SK-N-SH (cell line): ENCODE measurements around the gene TPSAB1. TPM values are rescaled to one million over a fixed set of nuclear protein-coding genes. Genes with fewer than 3 reads are reported as not detected.

Experiments
- CTCF ChIA-PET: fragments of 300-600, 350-600 bp; formaldehyde crosslinking; extraction: SDS; loops from one replicate; lab custom pipeline; 2021; lab: Yijun Ruan, JAX
- POLR2A ChIA-PET: fragments of 350-600 bp; sonication (Branson Sonifier 250); formaldehyde crosslinking; extraction: SDS; loops from one replicate; lab custom pipeline; 2020; ENCODE audit warnings: antibody characterized with exemption, inconsistent platforms; lab: Yijun Ruan, JAX
- DNase-seq: peaks from one replicate; pipeline ENCODE4 v3.0.0; 2012
- H2AFZ ChIP-seq: fragments of 200-600 bp; sonication (generic); 2 replicates; pipeline ENCODE4 v1.8.1; 2016; ENCODE audit warnings: antibody characterized with exemption, mild to moderate bottlenecking, low read depth
- H3F3A ChIP-seq: fragments of 200-600 bp; sonication (generic); replicated peaks from 2 replicates; pipeline ENCODE3; 2016; ENCODE audit warnings: antibody characterized with exemption, mild to moderate bottlenecking; ENCODE audit not compliant: insufficient read depth
- H3K27ac ChIP-seq, 2 experiments: fragments of 200-500 bp in 1 of 2; fragments of 200-600 bp in 1 of 2; sonication (Bioruptor generic) in 1 of 2; sonication (generic), shearing (Covaris generic) in 1 of 2; 2 replicates each; pipeline versions ENCODE4 v1.5.1 to v1.6.1; 2014 to 2016; ENCODE audit warnings: low read depth in 2 of 2, inconsistent platforms in 1 of 2, low read length in 1 of 2, mild to moderate bottlenecking in 1 of 2, mixed read lengths in 1 of 2
- H3K27me3 ChIP-seq: fragments of 200-600 bp; sonication (generic), shearing (Covaris generic); 2 replicates; pipeline ENCODE4 v1.6.1; 2016; ENCODE audit warnings: mixed run types; ENCODE audit not compliant: insufficient read depth
- H3K36me3 ChIP-seq, 2 experiments: fragments of 200-500 bp in 1 of 2; fragments of 200-600 bp in 1 of 2; sonication (Bioruptor generic) in 1 of 2; sonication (generic) in 1 of 2; replicated peaks in 1 of 2; 2 replicates each; pipeline versions ENCODE3 to v1.5.1; 2014 to 2016; ENCODE audit warnings: low read length in 1 of 2, mild to moderate bottlenecking in 1 of 2; ENCODE audit not compliant: insufficient read depth in 2 of 2, control insufficient read depth in 1 of 2
- H3K4me1 ChIP-seq, 2 experiments: fragments of 200-500 bp in 1 of 2; fragments of 200-600 bp in 1 of 2; sonication (Bioruptor generic) in 1 of 2; sonication (generic), shearing (Covaris generic) in 1 of 2; 2 replicates each; pipeline versions ENCODE4 v1.5.1 to v1.6.1; 2014 to 2016; ENCODE audit warnings: low read depth in 1 of 2, low read length in 1 of 2, mixed run types in 1 of 2; ENCODE audit not compliant: insufficient read depth in 2 of 2, control insufficient read depth in 1 of 2
- H3K4me2 ChIP-seq: fragments of 200-600 bp; sonication (generic), shearing (Covaris generic); 2 replicates; pipeline ENCODE4 v1.6.1; 2017; ENCODE audit warnings: mixed run types
- H3K4me3 ChIP-seq, 2 experiments: fragments of 200-500 bp in 1 of 2; fragments of 200-600 bp in 1 of 2; sonication (Bioruptor generic) in 1 of 2; sonication (generic), shearing (Covaris generic) in 1 of 2; 2 replicates each; pipeline versions ENCODE4 v1.5.1 to v1.8.1; 2014 to 2016; ENCODE audit warnings: low read depth in 2 of 2, inconsistent platforms in 1 of 2, low read length in 1 of 2, mild to moderate bottlenecking in 1 of 2, mixed read lengths in 1 of 2, moderate library complexity in 1 of 2
- H3K79me2 ChIP-seq: fragments of 200-600 bp; sonication (generic); 2 replicates; pipeline ENCODE4 v1.8.1; 2017; ENCODE audit warnings: mild to moderate bottlenecking; ENCODE audit not compliant: insufficient read depth
- H3K9ac ChIP-seq: fragments of 200-600 bp; sonication (generic); 2 replicates; pipeline ENCODE4 v1.6.1; 2017; ENCODE audit warnings: mixed run types
- H3K9me2 ChIP-seq: fragments of 200-600 bp; sonication (generic); 2 replicates; pipeline ENCODE4 v1.6.1; 2017; ENCODE audit warnings: mixed run types
- H3K9me3 ChIP-seq: fragments of 200-600 bp; sonication (generic); 2 replicates; pipeline ENCODE4 v1.6.1; 2017; ENCODE audit warnings: mixed run types, mild to moderate bottlenecking, moderate library complexity
- H4K20me1 ChIP-seq: fragments of 200-600 bp; sonication (generic); 2 replicates; pipeline ENCODE4 v1.6.1; 2017; ENCODE audit warnings: mild to moderate bottlenecking, mixed run types; ENCODE audit not compliant: insufficient read depth
- EP300 ChIP-seq, 2 experiments: IDR thresholded peaks; 2 replicates each; pipeline versions ENCODE4 v1.4.0 to v1.6.1; 2012; ENCODE audit warnings: borderline replicate concordance in 1 of 2, low read depth in 1 of 2, low read length in 1 of 2
- MEF2A ChIP-seq: IDR thresholded peaks from 2 replicates; pipeline ENCODE4 v1.4.0; 2012; ENCODE audit warnings: low read depth, borderline replicate concordance
- NRF1 ChIP-seq: IDR thresholded peaks from 2 replicates; pipeline ENCODE4 v1.6.1; 2012; ENCODE audit warnings: low read depth, mild to moderate bottlenecking, low read length
- RCOR1 ChIP-seq: fragments of 150-350 bp; IDR thresholded peaks from 2 replicates; pipeline ENCODE4 v1.6.1; 2017; ENCODE audit warnings: antibody characterized with exemption, low read length
- RXRA ChIP-seq: IDR thresholded peaks from 2 replicates; pipeline ENCODE4 v1.4.0; 2012; ENCODE audit warnings: low read depth, mild to moderate bottlenecking, borderline replicate concordance
- TAF1 ChIP-seq: IDR thresholded peaks from 2 replicates; pipeline ENCODE4 v1.6.1; 2012; ENCODE audit warnings: low read depth, mild to moderate bottlenecking, low read length, moderate library complexity, borderline replicate concordance
- YY1 ChIP-seq: IDR thresholded peaks from 2 replicates; pipeline ENCODE4 v1.4.0; 2012; ENCODE audit warnings: low read depth, mild to moderate bottlenecking
- WGBS: methylation state at CpG from one replicate; pipeline ENCODE4 v1.1.6; 2017; ENCODE audit warnings: low lambda C conversion rate; 5-methylcytosine and 5-hydroxymethylcytosine counted together
- polyA plus RNA-seq, 3 experiments: library from polyadenylated mRNA; depleted of rRNA; stranded (reverse); fragments of >200 nt; gene quantifications; 2 replicates each; pipeline ENCODE4 v1.2.3, GENCODE V29; 2012
- TF ChIP-seq, protein P1 (sequence below): fragments of 200-600 bp; sonication (generic); IDR thresholded peaks from 2 replicates; pipeline ENCODE4 v1.6.1; 2017; ENCODE audit warnings: antibody characterized with exemption, mild to moderate bottlenecking, moderate library complexity
- TF ChIP-seq, protein P2 (sequence below): IDR thresholded peaks from 2 replicates; pipeline ENCODE4 v1.6.1; 2012; ENCODE audit warnings: mild to moderate bottlenecking, low read depth, low read length, moderate library complexity

TPSAB1 gene
- polyA plus RNA-seq, 1 of the 3 experiments (the other 2 are of a cell fraction): not detected

DNA sequence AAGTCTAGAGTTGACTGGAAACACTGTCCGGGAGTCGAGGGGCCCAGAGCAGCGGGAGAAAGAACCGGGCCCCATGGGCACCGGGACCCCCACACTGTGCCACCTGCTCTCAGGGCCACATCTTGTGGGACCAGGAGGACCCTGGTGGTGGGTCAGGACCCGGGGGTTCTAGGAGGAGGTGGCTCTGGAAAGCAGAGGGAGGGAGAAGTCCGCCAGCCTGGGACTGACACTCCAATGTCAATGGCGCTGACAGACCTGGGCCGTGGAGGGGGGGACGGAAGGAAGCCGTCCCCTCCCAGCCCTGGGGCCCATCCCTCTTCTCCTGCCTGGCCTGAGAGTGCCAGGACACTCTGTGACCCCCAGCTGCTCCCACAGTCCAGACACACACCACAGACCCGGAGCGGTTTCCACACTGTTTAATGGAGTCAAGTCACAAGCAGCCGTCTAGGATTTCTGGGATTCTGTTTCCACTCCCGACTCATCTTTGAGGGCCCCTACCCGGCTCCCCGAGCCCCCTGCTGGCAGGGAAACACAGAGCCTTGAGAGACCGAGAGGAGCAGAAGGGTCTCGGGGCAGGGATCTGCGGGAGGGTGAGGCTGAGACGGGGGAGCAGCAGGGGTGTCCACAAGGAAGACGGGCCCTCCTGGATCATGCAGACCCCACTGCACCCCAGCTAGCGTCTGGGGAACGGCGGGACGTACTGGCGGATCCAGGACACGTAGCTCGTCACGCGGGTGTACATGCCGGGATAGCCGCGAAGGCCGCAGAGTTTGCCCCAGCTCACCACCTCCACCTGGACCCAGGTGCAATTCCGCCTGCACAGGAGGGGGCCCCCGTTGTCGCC, 45.4 kb downstream of the TPSAB1 start:
- DNase-seq: no peak
- Histone ChIP-seq H2AFZ (no peak overlapping the region), H3K79me2 (no peaks in the 10 kb centered on the region), H3F3A (no peaks in the 10 kb centered on the region), H3K36me3 (no peaks in the 10 kb centered on the region), H3K27ac (no peak overlapping the region), H3K9ac (no peak overlapping the region), H3K4me2 (no peak overlapping the region), H4K20me1 (no peaks in the 10 kb centered on the region), H3K9me3 (no peaks in the 10 kb centered on the region), H3K4me3 (no peak overlapping the region), H3K4me1 (peaks cover 0 to 8% of the 10 kb centered on the region in 2 experiments; a peak in 1 of 4 replicates), H3K27me3 (peaks cover 87% of the 10 kb centered on the region), H3K9me2 (no peaks in the 10 kb centered on the region)
- 31% methylated on average over 22 of the region's 38 CpGs for WGBS
- TF ChIP-seq, protein P1, sequence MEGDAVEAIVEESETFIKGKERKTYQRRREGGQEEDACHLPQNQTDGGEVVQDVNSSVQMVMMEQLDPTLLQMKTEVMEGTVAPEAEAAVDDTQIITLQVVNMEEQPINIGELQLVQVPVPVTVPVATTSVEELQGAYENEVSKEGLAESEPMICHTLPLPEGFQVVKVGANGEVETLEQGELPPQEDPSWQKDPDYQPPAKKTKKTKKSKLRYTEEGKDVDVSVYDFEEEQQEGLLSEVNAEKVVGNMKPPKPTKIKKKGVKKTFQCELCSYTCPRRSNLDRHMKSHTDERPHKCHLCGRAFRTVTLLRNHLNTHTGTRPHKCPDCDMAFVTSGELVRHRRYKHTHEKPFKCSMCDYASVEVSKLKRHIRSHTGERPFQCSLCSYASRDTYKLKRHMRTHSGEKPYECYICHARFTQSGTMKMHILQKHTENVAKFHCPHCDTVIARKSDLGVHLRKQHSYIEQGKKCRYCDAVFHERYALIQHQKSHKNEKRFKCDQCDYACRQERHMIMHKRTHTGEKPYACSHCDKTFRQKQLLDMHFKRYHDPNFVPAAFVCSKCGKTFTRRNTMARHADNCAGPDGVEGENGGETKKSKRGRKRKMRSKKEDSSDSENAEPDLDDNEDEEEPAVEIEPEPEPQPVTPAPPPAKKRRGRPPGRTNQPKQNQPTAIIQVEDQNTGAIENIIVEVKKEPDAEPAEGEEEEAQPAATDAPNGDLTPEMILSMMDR: 0 out of 2 replicates have a peak, but pooled peaks have one; percentile 9
- TF ChIP-seq NRF1: no peak
- ChIA-PET CTCF (interaction anchor here (0.6 to 6.5 kb wide), 4 partner anchors 8 to 18 kb away, joined by 3 to 60 read pairs (median 4); no protein-coding TSS in a partner anchor), POLR2A (no interaction called here)

DNA sequence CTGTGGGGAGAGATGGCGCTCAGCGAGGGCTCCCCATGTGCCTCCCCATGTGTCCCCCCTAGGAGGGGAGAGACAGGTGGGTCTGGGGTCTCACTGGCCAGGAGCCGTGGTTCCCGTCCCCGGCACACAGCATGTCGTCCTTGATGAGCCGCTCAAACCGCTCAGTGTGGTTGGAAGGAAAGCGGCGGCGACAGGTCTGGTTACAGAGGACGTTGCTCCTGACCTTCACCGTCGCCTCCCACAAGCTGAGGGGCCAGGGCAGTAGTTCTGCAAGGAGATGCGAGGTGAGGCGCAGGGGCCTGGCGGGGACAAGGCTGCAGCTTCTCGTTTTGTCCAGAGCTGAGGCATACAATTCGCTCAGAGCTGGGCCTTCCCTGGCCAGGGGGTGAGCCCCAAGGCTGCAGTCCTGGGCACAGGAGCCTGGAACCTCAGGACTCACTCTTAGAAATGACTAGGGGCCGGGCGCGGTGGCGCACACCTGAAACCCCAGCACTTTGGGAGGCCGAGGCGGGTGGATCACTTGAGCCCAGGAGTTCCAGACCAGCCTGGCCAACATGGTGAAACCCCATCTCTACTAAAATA, 46.1 kb downstream of the TPSAB1 start:
- H3K27me3 ChIP-seq: peaks cover 87% of the 10 kb centered on the region
- no peak for TF ChIP-seq RXRA
- no peak for TF ChIP-seq RCOR1
- TF ChIP-seq MEF2A: no peak
- no peak for TF ChIP-seq YY1
- TF ChIP-seq TAF1: no peak
- TF ChIP-seq, protein P2, sequence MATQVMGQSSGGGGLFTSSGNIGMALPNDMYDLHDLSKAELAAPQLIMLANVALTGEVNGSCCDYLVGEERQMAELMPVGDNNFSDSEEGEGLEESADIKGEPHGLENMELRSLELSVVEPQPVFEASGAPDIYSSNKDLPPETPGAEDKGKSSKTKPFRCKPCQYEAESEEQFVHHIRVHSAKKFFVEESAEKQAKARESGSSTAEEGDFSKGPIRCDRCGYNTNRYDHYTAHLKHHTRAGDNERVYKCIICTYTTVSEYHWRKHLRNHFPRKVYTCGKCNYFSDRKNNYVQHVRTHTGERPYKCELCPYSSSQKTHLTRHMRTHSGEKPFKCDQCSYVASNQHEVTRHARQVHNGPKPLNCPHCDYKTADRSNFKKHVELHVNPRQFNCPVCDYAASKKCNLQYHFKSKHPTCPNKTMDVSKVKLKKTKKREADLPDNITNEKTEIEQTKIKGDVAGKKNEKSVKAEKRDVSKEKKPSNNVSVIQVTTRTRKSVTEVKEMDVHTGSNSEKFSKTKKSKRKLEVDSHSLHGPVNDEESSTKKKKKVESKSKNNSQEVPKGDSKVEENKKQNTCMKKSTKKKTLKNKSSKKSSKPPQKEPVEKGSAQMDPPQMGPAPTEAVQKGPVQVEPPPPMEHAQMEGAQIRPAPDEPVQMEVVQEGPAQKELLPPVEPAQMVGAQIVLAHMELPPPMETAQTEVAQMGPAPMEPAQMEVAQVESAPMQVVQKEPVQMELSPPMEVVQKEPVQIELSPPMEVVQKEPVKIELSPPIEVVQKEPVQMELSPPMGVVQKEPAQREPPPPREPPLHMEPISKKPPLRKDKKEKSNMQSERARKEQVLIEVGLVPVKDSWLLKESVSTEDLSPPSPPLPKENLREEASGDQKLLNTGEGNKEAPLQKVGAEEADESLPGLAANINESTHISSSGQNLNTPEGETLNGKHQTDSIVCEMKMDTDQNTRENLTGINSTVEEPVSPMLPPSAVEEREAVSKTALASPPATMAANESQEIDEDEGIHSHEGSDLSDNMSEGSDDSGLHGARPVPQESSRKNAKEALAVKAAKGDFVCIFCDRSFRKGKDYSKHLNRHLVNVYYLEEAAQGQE: no peak
- TF ChIP-seq EP300 (IDR thresholded peaks at IDR 0.05; ENCODE audit: borderline replicate concordance in 1 of 2, low read depth in 1 of 2, low read length in 1 of 2): no peak
- H3K27ac ChIP-seq: no peak overlapping the region
- H3K4me3 ChIP-seq: no peak overlapping the region
- H3K79me2 ChIP-seq: no peaks in the 10 kb centered on the region
- DNase-seq: no peak
- no peaks in the 10 kb centered on the region for H3F3A ChIP-seq
- H3K9me2 ChIP-seq: no peaks in the 10 kb centered on the region
- CTCF ChIA-PET: interaction anchor here (0.9 to 6.5 kb wide), 5 partner anchors 9 to 51 kb away, joined by 3 to 60 read pairs (median 3); no protein-coding TSS in a partner anchor
- H2AFZ ChIP-seq: no peak overlapping the region
- no peaks in the 10 kb centered on the region for H4K20me1 ChIP-seq
- POLR2A ChIA-PET: no interaction called here
- no peak overlapping the region for H3K9ac ChIP-seq
- H3K36me3 ChIP-seq: no peaks in the 10 kb centered on the region
- H3K4me2 ChIP-seq: no peak overlapping the region
- 51% methylated on average over 17 of the region's 25 CpGs for WGBS
- H3K4me1 ChIP-seq: peaks cover 0 to 8% of the 10 kb centered on the region in 2 experiments; a peak in 1 of 4 replicates
- no peaks in the 10 kb centered on the region for H3K9me3 ChIP-seq
